ENCODE measurements around the gene PTPRU.
"Not testable (repeated sequence)": the region's sequence is repeated elsewhere in the genome, so short reads cannot be mapped to it uniquely, and the experiment has no call there.

PTPRU gene

GRCh38 chr1:29298246-29298645 is 61.9 kb downstream of the PTPRU start:
- DNase-seq, result no peak

- DNase-seq, result no peak
Measured at GRCh38 chr1:29299446-29299845, 63.1 kb downstream of the PTPRU start.

- DNase-seq, result not testable (repeated sequence)
Measured at GRCh38 chr1:29301732-29302131, 65.4 kb downstream of the PTPRU start.

- no peak for DNase-seq
Measured at GRCh38 chr1:29303201-29304024, 67.1 kb downstream of the PTPRU start.

GRCh38 chr1:29304025-29304684 is 67.8 kb downstream of the PTPRU start:
- no peak for DNase-seq

GRCh38 chr1:29305943-29306342 is 69.6 kb downstream of the PTPRU start:
- no peak for DNase-seq

- no peak for DNase-seq
Measured at GRCh38 chr1:29306471-29307140, 70.3 kb downstream of the PTPRU start.

- DNase-seq, result no peak
Measured at GRCh38 chr1:29309075-29309474, 72.8 kb downstream of the PTPRU start.

- no peak for DNase-seq
Measured at GRCh38 chr1:29309621-29310020, 73.3 kb downstream of the PTPRU start.

- no peak for DNase-seq
Measured at GRCh38 chr1:29310616-29311180, 74.4 kb downstream of the PTPRU start.

- DNase-seq, result no peak
Measured at GRCh38 chr1:29311352-29312030, 75.2 kb downstream of the PTPRU start.

GRCh38 chr1:29312469-29313461 is 76.4 kb downstream of the PTPRU start:
- no peak for DNase-seq

GRCh38 chr1:29314685-29315084 is 78.4 kb downstream of the PTPRU start:
- DNase-seq, result not testable (repeated sequence)

- DNase-seq, result no peak
Measured at GRCh38 chr1:29315262-29315661, 78.9 kb downstream of the PTPRU start.

- DNase-seq, result no peak
Measured at GRCh38 chr1:29315876-29316275, 79.6 kb downstream of the PTPRU start.

GRCh38 chr1:29317063-29317915 is 81.0 kb downstream of the PTPRU start:
- no peak for DNase-seq

- no peak for DNase-seq
Measured at GRCh38 chr1:29317916-29318530, 81.7 kb downstream of the PTPRU start.

- DNase-seq, result no peak
Measured at GRCh38 chr1:29318724-29319123, 82.4 kb downstream of the PTPRU start.

- DNase-seq, result no peak
Measured at GRCh38 chr1:29319300-29320110, 83.2 kb downstream of the PTPRU start.

Data from SIG-M5 (cell line).